ENCODE measurements around the gene MED15.
"Not testable (repeated sequence)": the region's sequence is repeated elsewhere in the genome, so short reads cannot be mapped to it uniquely, and the experiment has no call there.

MED15 gene

GRCh38 chr22:20606041-20606783 lies 98.8 kb downstream of the MED15 start:
- DNase-seq, result peak; percentile 67

GRCh38 chr22:20606784-20607128 lies 99.3 kb downstream of the MED15 start:
- DNase-seq, result no peak

- no peak for DNase-seq
Observed at GRCh38 chr22:20607157-20607907, 99.9 kb downstream of the MED15 start.

GRCh38 chr22:20610243-20610686 lies 102.9 kb downstream of the MED15 start:
- DNase-seq, result no peak

- DNase-seq, result no peak
Observed at GRCh38 chr22:20610757-20611156, 103.3 kb downstream of the MED15 start.

- no peak for DNase-seq
Observed at GRCh38 chr22:20611418-20611817, 104.0 kb downstream of the MED15 start.

- no peak for DNase-seq
Observed at GRCh38 chr22:20613301-20613700, 105.9 kb downstream of the MED15 start.

- no peak for DNase-seq
Observed at GRCh38 chr22:20615021-20615420, 107.6 kb downstream of the MED15 start.

GRCh38 chr22:20615533-20616450 lies 108.4 kb downstream of the MED15 start:
- DNase-seq, result no peak

GRCh38 chr22:20616451-20617043 lies 109.1 kb downstream of the MED15 start:
- no peak for DNase-seq

GRCh38 chr22:20618488-20618887 lies 111.1 kb downstream of the MED15 start:
- no peak for DNase-seq

- DNase-seq, result no peak
Observed at GRCh38 chr22:20619045-20619892, 111.9 kb downstream of the MED15 start.

- not testable (repeated sequence) for DNase-seq
Observed at GRCh38 chr22:20619893-20620194, 112.4 kb downstream of the MED15 start.

- DNase-seq, result no peak
Observed at GRCh38 chr22:20621162-20621561, 113.8 kb downstream of the MED15 start.

GRCh38 chr22:20622650-20623339 lies 115.4 kb downstream of the MED15 start:
- DNase-seq, result no peak

- peak; percentile 75 for DNase-seq
Observed at GRCh38 chr22:20624161-20624616, 116.8 kb downstream of the MED15 start.

- DNase-seq, result no peak
Observed at GRCh38 chr22:20625270-20625669, 117.9 kb downstream of the MED15 start.

GRCh38 chr22:20626811-20627210 lies 119.4 kb downstream of the MED15 start:
- DNase-seq, result no peak

- no peak for DNase-seq
Observed at GRCh38 chr22:20627432-20627831, 120.0 kb downstream of the MED15 start.

- DNase-seq, result no peak
Observed at GRCh38 chr22:20628081-20628939, 120.9 kb downstream of the MED15 start.
